ENCODE results near the gene TOP3B. TPM values are rescaled to one million over a fixed set of nuclear protein-coding genes. Genes with fewer than 3 reads are reported as not detected.

The TOP3B gene, protein sequence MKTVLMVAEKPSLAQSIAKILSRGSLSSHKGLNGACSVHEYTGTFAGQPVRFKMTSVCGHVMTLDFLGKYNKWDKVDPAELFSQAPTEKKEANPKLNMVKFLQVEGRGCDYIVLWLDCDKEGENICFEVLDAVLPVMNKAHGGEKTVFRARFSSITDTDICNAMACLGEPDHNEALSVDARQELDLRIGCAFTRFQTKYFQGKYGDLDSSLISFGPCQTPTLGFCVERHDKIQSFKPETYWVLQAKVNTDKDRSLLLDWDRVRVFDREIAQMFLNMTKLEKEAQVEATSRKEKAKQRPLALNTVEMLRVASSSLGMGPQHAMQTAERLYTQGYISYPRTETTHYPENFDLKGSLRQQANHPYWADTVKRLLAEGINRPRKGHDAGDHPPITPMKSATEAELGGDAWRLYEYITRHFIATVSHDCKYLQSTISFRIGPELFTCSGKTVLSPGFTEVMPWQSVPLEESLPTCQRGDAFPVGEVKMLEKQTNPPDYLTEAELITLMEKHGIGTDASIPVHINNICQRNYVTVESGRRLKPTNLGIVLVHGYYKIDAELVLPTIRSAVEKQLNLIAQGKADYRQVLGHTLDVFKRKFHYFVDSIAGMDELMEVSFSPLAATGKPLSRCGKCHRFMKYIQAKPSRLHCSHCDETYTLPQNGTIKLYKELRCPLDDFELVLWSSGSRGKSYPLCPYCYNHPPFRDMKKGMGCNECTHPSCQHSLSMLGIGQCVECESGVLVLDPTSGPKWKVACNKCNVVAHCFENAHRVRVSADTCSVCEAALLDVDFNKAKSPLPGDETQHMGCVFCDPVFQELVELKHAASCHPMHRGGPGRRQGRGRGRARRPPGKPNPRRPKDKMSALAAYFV
- 59.8 to 63.3 TPM (median 60.8 TPM) in 3 replicates for total RNA-seq

- peak within 1 kb of the TSS; percentile 82 for H3K27ac Mint-ChIP-seq
- TF ChIP-seq CTCF (IDR thresholded peaks at IDR 0.05; ENCODE audit: unreplicated experiment) = no peak
- H3K4me1 Mint-ChIP-seq = peaks cover 17% of the 10 kb centered on the region
- no peaks in the 10 kb centered on the region for H3K9me3 Mint-ChIP-seq
- peak; percentile 61 to 81 for DNase-seq (ENCODE audit: low spot score in 2 of 2, unreplicated experiment in 2 of 2)
- no peaks in the 10 kb centered on the region for H3K27me3 Mint-ChIP-seq (ENCODE audit: low read depth)
- H3K36me3 Mint-ChIP-seq = peaks cover 3% of the 10 kb centered on the region
- H3K4me3 Mint-ChIP-seq = peak within 1 kb of the TSS; percentile 90
These were observed at the start of gene TOP3B for GRCh38 chr22:21982338-21982965. Gene TOP3B (minus strand): TSS chr22:21982787. CDS start chr22:21975709, 7,078 bp downstream.

DNA sequence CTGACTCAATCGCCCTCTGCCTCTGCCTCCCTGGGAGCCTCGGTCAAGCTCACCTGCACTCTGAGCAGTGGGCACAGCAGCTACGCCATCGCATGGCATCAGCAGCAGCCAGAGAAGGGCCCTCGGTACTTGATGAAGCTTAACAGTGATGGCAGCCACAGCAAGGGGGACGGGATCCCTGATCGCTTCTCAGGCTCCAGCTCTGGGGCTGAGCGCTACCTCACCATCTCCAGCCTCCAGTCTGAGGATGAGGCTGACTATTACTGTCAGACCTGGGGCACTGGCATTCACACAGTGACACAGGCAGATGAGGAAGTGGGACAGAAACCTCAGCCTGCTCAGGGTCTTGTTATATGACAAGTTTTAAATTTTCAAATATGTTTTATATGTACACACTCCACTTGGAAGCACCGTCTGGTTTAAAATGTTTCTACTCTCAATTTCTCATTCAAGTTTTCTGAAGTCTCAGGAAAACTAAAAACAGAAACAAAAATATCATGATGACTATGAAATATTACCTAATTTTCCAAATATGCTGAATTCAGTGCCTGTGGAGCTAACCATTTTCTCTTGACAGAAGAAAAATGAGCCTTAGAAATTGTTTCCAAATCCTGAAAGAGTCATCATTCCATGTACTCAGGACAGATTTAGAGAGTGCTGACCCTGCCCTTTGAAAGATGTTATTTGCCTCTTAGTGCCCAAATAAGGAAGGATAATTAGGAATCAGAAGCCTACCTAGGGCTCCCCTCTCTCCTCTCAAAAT is 48.8 kb upstream of the TOP3B start:
- H3K27me3 Mint-ChIP-seq (ENCODE audit: low read depth) = peaks cover 27% of the 10 kb centered on the region
- H3K27ac Mint-ChIP-seq = no peak overlapping the region
- no peaks in the 10 kb centered on the region for H3K9me3 Mint-ChIP-seq
- no peaks in the 10 kb centered on the region for H3K36me3 Mint-ChIP-seq
- DNase-seq (ENCODE audit: low spot score in 2 of 2, unreplicated experiment in 2 of 2) = no peak
- H3K4me1 Mint-ChIP-seq = no peaks in the 10 kb centered on the region
- no peak overlapping the region for H3K4me3 Mint-ChIP-seq
- no peak for TF ChIP-seq CTCF (IDR thresholded peaks at IDR 0.05; ENCODE audit: unreplicated experiment)

- Mint-ChIP-seq H3K27ac (no peak overlapping the region), H3K4me1 (no peaks in the 10 kb centered on the region), H3K4me3 (no peak overlapping the region), H3K9me3 (no peaks in the 10 kb centered on the region), H3K27me3 (ENCODE audit: low read depth) (peaks cover 21% of the 10 kb centered on the region), H3K36me3 (no peaks in the 10 kb centered on the region)
- DNase-seq (ENCODE audit: low spot score in 2 of 2, unreplicated experiment in 2 of 2) = no peak
- TF ChIP-seq CTCF (IDR thresholded peaks at IDR 0.05; ENCODE audit: unreplicated experiment) = no peak
These were observed 48.1 kb upstream of the TOP3B start for GRCh38 chr22:22030493-22031182.

GRCh38 chr22:22027955-22028354 is 45.4 kb upstream of the TOP3B start:
- no peak for DNase-seq (ENCODE audit: low spot score in 2 of 2, unreplicated experiment in 2 of 2)
- Mint-ChIP-seq H3K9me3 (no peaks in the 10 kb centered on the region), H3K36me3 (no peaks in the 10 kb centered on the region), H3K27ac (no peak overlapping the region), H3K4me1 (peaks cover 3% of the 10 kb centered on the region), H3K4me3 (no peak overlapping the region), H3K27me3 (ENCODE audit: low read depth) (no peaks in the 10 kb centered on the region)
- no peak for TF ChIP-seq CTCF (IDR thresholded peaks at IDR 0.05; ENCODE audit: unreplicated experiment)
